Muscle layer of duodenum (tissue), 2 donors: Measurements from ENCODE around the gene SBK3.
"Not testable (repeated sequence)": the region's sequence is repeated elsewhere in the genome, so short reads cannot be mapped to it uniquely, and the experiment has no call there.

Experiments
- H3K27ac ChIP-seq: one replicate; pipeline ENCODE4 v1.7.0; 2013; ENCODE audit warnings: mild to moderate bottlenecking, low read length
- H3K27me3 ChIP-seq: one replicate; pipeline ENCODE4 v1.7.0; 2013; ENCODE audit warnings: low read depth, mild to moderate bottlenecking, control low read depth, low read length
- H3K36me3 ChIP-seq, 2 donors: one replicate each; pipeline ENCODE4 v1.7.0; 2013; ENCODE audit warnings: low read length in 2 of 2, control low read depth in 1 of 2, mild to moderate bottlenecking in 1 of 2; ENCODE audit not compliant: insufficient read depth in 2 of 2, control insufficient read depth in 1 of 2
- H3K4me1 ChIP-seq, 2 donors: one replicate each; pipeline ENCODE4 v1.7.0; 2013; ENCODE audit warnings: low read length in 2 of 2, mild to moderate bottlenecking in 2 of 2, control low read depth in 1 of 2, moderate library complexity in 1 of 2; ENCODE audit not compliant: insufficient read depth in 2 of 2, control insufficient read depth in 1 of 2
- H3K4me3 ChIP-seq, 2 donors: one replicate each; pipeline ENCODE4 v1.7.0; 2013; ENCODE audit warnings: low read length in 2 of 2, low read depth in 1 of 2, mild to moderate bottlenecking in 1 of 2
- H3K9me3 ChIP-seq, 2 donors: one replicate each; pipeline ENCODE4 v1.7.0; 2013; ENCODE audit warnings: low read length in 2 of 2, control low read depth in 1 of 2, mild to moderate bottlenecking in 1 of 2; ENCODE audit not compliant: control insufficient read depth in 1 of 2
- donor health status: healthy.

The SBK3 gene

GRCh38 chr19:55536951-55537740, 8.2 kb downstream of the SBK3 start, which contains the start of gene SBK2:
TSS of gene SBK2 (minus strand) at chr19:55537133. CDS start at chr19:55536294, 839 bp downstream.
- no peak within 1 kb of the TSS for H3K4me3 ChIP-seq
- H3K36me3 ChIP-seq, result no peaks in the 10 kb centered on the region
- no peaks in the 10 kb centered on the region for H3K4me1 ChIP-seq
- no peaks in the 10 kb centered on the region for H3K27me3 ChIP-seq
- H3K27ac ChIP-seq, result no peak within 1 kb of the TSS
- H3K9me3 ChIP-seq, result no peaks in the 10 kb centered on the region

- H3K27ac ChIP-seq, result no peak overlapping the region
- no peaks in the 10 kb centered on the region for H3K27me3 ChIP-seq
- no peaks in the 10 kb centered on the region for H3K9me3 ChIP-seq
- no peaks in the 10 kb centered on the region for H3K36me3 ChIP-seq
- no peaks in the 10 kb centered on the region for H3K4me1 ChIP-seq
- H3K4me3 ChIP-seq, result no peak overlapping the region
Observed at GRCh38 chr19:55536366-55536765, 9.0 kb downstream of the SBK3 start.

GRCh38 chr19:55535965-55536350, 9.4 kb downstream of the SBK3 start:
- Histone ChIP-seq H3K27me3 (no peaks in the 10 kb centered on the region), H3K27ac (no peak overlapping the region), H3K36me3 (no peaks in the 10 kb centered on the region), H3K4me1 (no peaks in the 10 kb centered on the region), H3K4me3 (no peak overlapping the region), H3K9me3 (no peaks in the 10 kb centered on the region)

- no peak overlapping the region for H3K4me3 ChIP-seq
- no peaks in the 10 kb centered on the region for H3K36me3 ChIP-seq
- H3K27ac ChIP-seq, result no peak overlapping the region
- no peaks in the 10 kb centered on the region for H3K9me3 ChIP-seq
- no peaks in the 10 kb centered on the region for H3K4me1 ChIP-seq
- H3K27me3 ChIP-seq, result no peaks in the 10 kb centered on the region
Observed at GRCh38 chr19:55535173-55535964, 10.0 kb downstream of the SBK3 start.

- H3K27me3 ChIP-seq, H3K4me1 ChIP-seq, H3K36me3 ChIP-seq, H3K9me3 ChIP-seq, H3K27ac ChIP-seq, H3K4me3 ChIP-seq: not testable (repeated sequence)
Observed at GRCh38 chr19:55534280-55534679, 11.1 kb downstream of the SBK3 start.

GRCh38 chr19:55530996-55531395, 14.3 kb downstream of the SBK3 start:
- Histone ChIP-seq H3K27ac (no peak overlapping the region), H3K4me1 (peaks cover 5 to 14% of the 10 kb centered on the region in 2 donors), H3K36me3 (no peaks in the 10 kb centered on the region), H3K9me3 (no peaks in the 10 kb centered on the region), H3K4me3 (no peak overlapping the region), H3K27me3 (peaks cover 6% of the 10 kb centered on the region)

GRCh38 chr19:55529636-55530234, 15.6 kb downstream of the SBK3 start:
- Histone ChIP-seq H3K4me3 (no peak overlapping the region), H3K36me3 (no peaks in the 10 kb centered on the region), H3K27me3 (peaks cover 6% of the 10 kb centered on the region), H3K9me3 (no peaks in the 10 kb centered on the region), H3K27ac (no peak overlapping the region), H3K4me1 (peaks cover 5 to 15% of the 10 kb centered on the region in 2 donors)

GRCh38 chr19:55528030-55528803, 17.1 kb downstream of the SBK3 start:
- Histone ChIP-seq H3K27me3 (peaks cover 6% of the 10 kb centered on the region), H3K36me3 (no peaks in the 10 kb centered on the region), H3K27ac (no peak overlapping the region), H3K4me1 (peaks cover 5 to 15% of the 10 kb centered on the region in 2 donors), H3K9me3 (no peaks in the 10 kb centered on the region), H3K4me3 (no peak overlapping the region)

GRCh38 chr19:55527197-55528029, 17.9 kb downstream of the SBK3 start:
- H3K27ac ChIP-seq, result no peak overlapping the region
- no peak overlapping the region for H3K4me3 ChIP-seq
- peaks cover 5 to 15% of the 10 kb centered on the region in 2 donors for H3K4me1 ChIP-seq
- H3K36me3 ChIP-seq, result no peaks in the 10 kb centered on the region
- no peaks in the 10 kb centered on the region for H3K9me3 ChIP-seq
- peaks cover 6% of the 10 kb centered on the region for H3K27me3 ChIP-seq
